SU-DHL-6 (cell line): ENCODE data around the gene NAP1L1.

ENCODE experiments used
- H2AFZ ChIP-seq: fragments of 200-600 bp; sonication (generic); 2 replicates; pipeline ENCODE4 v1.6.1; 2014; ENCODE audit warnings: low read depth, mild to moderate bottlenecking, moderate library complexity, mixed read lengths, antibody characterized with exemption, low read length; ENCODE audit not compliant: severe bottlenecking
- H3F3A ChIP-seq: fragments of 200-600 bp; shearing (Covaris generic); 2 replicates; pipeline ENCODE4 v1.6.0; 2016; ENCODE audit warnings: antibody characterized with exemption, mild to moderate bottlenecking; ENCODE audit not compliant: insufficient read depth
- H3K27ac ChIP-seq: fragments of 200-600 bp; sonication (generic); 2 replicates; pipeline ENCODE4 v1.5.1; 2016; ENCODE audit warnings: low read depth, mild to moderate bottlenecking, low read length, moderate library complexity, mixed read lengths
- H3K27me3 ChIP-seq: fragments of 200-600 bp; sonication (generic), shearing (Covaris generic); 2 replicates; pipeline ENCODE4 v1.6.0; 2014; ENCODE audit warnings: mild to moderate bottlenecking, low read length
- H3K36me3 ChIP-seq: fragments of 200-600 bp; sonication (generic); 2 replicates; pipeline ENCODE4 v1.6.1; 2014; ENCODE audit warnings: mild to moderate bottlenecking, low read length, mixed read lengths
- H3K4me2 ChIP-seq: fragments of 300-600, 200-600 bp; shearing (Covaris generic), sonication (generic); 2 replicates; pipeline ENCODE4 v1.6.0; 2014; ENCODE audit warnings: low read length, low read depth, mild to moderate bottlenecking; ENCODE audit not compliant: poor library complexity, severe bottlenecking
- H3K4me3 ChIP-seq: fragments of 200-600 bp; sonication (generic); 2 replicates; pipeline ENCODE4 v1.5.1; 2014; ENCODE audit warnings: antibody characterized with exemption, low read length, mild to moderate bottlenecking, mixed read lengths; ENCODE audit not compliant: insufficient read depth, poor library complexity, severe bottlenecking
- H3K79me2 ChIP-seq: fragments of 200-600 bp; sonication (generic); 2 replicates; pipeline ENCODE4 v1.6.1; 2014; ENCODE audit warnings: mild to moderate bottlenecking, low read length, moderate library complexity; ENCODE audit not compliant: insufficient read depth
- H3K9ac ChIP-seq: fragments of 200-600 bp; sonication (generic); 2 replicates; pipeline ENCODE4 v1.7.0; 2014; ENCODE audit warnings: mild to moderate bottlenecking, low read length
- H3K9me2 ChIP-seq: fragments of 200-600 bp; sonication (generic); replicated peaks from 2 replicates; pipeline ENCODE4 v1.6.1; 2014; ENCODE audit warnings: low read length; ENCODE audit not compliant: insufficient read depth
- H3K9me3 ChIP-seq: fragments of 200-600 bp; sonication (generic); 2 replicates; pipeline ENCODE4 v1.6.1; 2014; ENCODE audit warnings: low read length, mixed read lengths; ENCODE audit not compliant: insufficient read depth
- H4K20me1 ChIP-seq: fragments of 200-600 bp; sonication (generic); 2 replicates; pipeline ENCODE4 v1.6.1; 2014; ENCODE audit warnings: low read depth, mild to moderate bottlenecking, antibody characterized with exemption, low read length, moderate library complexity, mixed read lengths
- EZH2phosphoT487 ChIP-seq: fragments of 200-600 bp; sonication (generic), shearing (Covaris generic); conservative IDR thresholded peaks from 2 replicates; pipeline ENCODE4 v1.6.1; 2018; ENCODE audit warnings: mild to moderate bottlenecking, antibody characterized with exemption, low read length, moderate library complexity, mixed read lengths
- TF ChIP-seq, protein P1 (sequence below): fragments of 200-600 bp; sonication (generic); IDR thresholded peaks from one replicate; pipeline ENCODE4 v1.5.1; 2017; ENCODE audit warnings: antibody characterized with exemption, mild to moderate bottlenecking, low read length, moderate library complexity; ENCODE audit not compliant: insufficient read depth, poor library complexity, severe bottlenecking

Gene NAP1L1

DNA sequence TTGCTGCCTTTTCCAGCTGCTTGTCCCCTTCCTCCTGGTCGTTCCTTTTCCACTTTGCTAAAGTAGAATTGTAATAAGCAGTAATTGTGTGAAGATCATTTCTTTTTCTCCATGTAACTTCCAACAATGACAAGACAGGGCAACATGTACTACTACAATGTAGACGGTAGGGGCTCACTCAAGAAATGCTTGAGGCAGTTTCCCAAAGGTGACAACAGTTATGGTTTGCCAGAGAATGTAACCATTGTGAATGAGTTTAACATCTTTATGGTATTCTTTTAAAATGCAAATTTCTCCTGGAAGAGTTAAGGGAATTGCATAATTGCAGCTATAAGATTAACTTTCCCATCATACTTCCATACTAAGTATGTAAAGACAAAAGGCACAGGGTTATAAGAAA is 29.1 kb downstream of the NAP1L1 start:
- peaks cover 77% of the 10 kb centered on the region for H3K36me3 ChIP-seq
- H3K4me2 ChIP-seq, result no peak overlapping the region
- H4K20me1 ChIP-seq, result peaks cover 12% of the 10 kb centered on the region
- H2AFZ ChIP-seq, result no peak overlapping the region
- H3K79me2 ChIP-seq, result peaks cover 12% of the 10 kb centered on the region
- no peaks in the 10 kb centered on the region for H3K27me3 ChIP-seq
- no peaks in the 10 kb centered on the region for H3K9me3 ChIP-seq
- H3K9ac ChIP-seq, result no peak overlapping the region
- no peak overlapping the region for H3K27ac ChIP-seq
- TF ChIP-seq, protein P1, sequence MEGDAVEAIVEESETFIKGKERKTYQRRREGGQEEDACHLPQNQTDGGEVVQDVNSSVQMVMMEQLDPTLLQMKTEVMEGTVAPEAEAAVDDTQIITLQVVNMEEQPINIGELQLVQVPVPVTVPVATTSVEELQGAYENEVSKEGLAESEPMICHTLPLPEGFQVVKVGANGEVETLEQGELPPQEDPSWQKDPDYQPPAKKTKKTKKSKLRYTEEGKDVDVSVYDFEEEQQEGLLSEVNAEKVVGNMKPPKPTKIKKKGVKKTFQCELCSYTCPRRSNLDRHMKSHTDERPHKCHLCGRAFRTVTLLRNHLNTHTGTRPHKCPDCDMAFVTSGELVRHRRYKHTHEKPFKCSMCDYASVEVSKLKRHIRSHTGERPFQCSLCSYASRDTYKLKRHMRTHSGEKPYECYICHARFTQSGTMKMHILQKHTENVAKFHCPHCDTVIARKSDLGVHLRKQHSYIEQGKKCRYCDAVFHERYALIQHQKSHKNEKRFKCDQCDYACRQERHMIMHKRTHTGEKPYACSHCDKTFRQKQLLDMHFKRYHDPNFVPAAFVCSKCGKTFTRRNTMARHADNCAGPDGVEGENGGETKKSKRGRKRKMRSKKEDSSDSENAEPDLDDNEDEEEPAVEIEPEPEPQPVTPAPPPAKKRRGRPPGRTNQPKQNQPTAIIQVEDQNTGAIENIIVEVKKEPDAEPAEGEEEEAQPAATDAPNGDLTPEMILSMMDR, result no peak
- no peak for TF ChIP-seq EZH2phosphoT487
- H3F3A ChIP-seq, result peaks cover 28% of the 10 kb centered on the region; the same call in 1 of the 2 replicates
- no peaks in the 10 kb centered on the region for H3K9me2 ChIP-seq
- H3K4me3 ChIP-seq, result no peak overlapping the region

DNA sequence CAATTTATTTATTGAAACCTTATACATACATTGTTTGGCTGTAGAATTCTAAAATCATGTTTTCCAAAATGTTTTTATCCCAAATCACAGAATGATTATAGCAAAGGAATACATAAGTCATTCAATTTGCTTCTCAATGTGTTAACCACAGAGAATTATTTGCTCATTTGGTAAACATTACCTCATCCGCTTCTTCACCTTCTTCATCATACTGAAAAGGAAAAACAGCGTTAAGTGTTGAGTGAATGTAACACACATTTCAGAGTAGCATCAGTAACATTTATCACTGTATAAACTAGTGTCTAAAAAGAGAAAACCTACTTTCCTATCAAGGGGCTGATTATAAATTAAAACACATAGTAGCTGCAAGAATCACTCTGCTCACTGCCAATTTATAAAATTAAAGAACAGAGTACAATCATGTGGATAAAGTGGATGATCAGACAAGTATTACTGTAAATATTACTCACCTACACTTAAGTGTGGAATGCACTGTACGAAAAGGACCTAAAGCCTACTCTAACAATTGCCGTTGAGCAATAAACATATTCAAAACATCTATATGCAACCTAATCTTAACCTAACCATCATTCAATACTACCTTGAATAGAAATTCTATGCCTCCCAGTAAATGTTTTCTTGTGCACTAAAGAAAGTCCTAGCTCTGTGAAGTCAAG is 34.8 kb downstream of the NAP1L1 start:
- H3K9me2 ChIP-seq, result no peaks in the 10 kb centered on the region
- no peak overlapping the region for H3K4me2 ChIP-seq
- peaks cover 78% of the 10 kb centered on the region for H3K36me3 ChIP-seq
- peaks cover 11% of the 10 kb centered on the region for H4K20me1 ChIP-seq
- no peaks in the 10 kb centered on the region for H3K9me3 ChIP-seq
- H3K9ac ChIP-seq, result no peak overlapping the region
- H2AFZ ChIP-seq, result no peak overlapping the region
- no peak overlapping the region for H3K27ac ChIP-seq
- no peaks in the 10 kb centered on the region for H3K79me2 ChIP-seq
- H3K4me3 ChIP-seq, result no peak overlapping the region
- no peaks in the 10 kb centered on the region for H3K27me3 ChIP-seq
- peaks cover 44% of the 10 kb centered on the region for H3F3A ChIP-seq
- TF ChIP-seq EZH2phosphoT487, result no peak
- TF ChIP-seq, protein P1, result no peak

DNA sequence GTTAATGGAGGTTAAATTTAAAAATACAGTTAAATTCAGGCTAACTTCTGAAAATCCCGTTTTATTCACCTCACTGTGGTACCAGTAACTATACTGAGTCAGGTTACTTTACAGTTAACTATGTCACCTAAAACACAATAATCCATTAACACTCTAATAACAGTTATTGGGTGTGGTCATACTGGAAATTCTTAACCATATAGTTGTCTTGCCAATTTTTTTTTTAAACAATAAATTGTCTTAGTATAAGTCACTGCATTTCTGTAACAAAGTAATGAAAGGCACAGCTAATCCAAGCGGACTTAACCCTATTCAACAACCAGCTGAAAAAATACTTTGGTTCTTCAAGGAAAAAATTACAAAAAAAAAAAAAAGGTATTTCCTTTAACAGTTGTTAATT is 36.7 kb downstream of the NAP1L1 start:
- no peak overlapping the region for H3K4me3 ChIP-seq
- H4K20me1 ChIP-seq, result peaks cover 4% of the 10 kb centered on the region; the same call in 1 of the 2 replicates
- H3K27me3 ChIP-seq, result no peaks in the 10 kb centered on the region
- H3K79me2 ChIP-seq, result no peaks in the 10 kb centered on the region
- H3K9me3 ChIP-seq, result no peaks in the 10 kb centered on the region
- peaks cover 59% of the 10 kb centered on the region for H3K36me3 ChIP-seq
- no peaks in the 10 kb centered on the region for H3K9me2 ChIP-seq
- no peak overlapping the region for H3K27ac ChIP-seq
- H2AFZ ChIP-seq, result no peak overlapping the region
- no peak overlapping the region for H3K4me2 ChIP-seq
- TF ChIP-seq, protein P1, result no peak
- no peak for TF ChIP-seq EZH2phosphoT487
- peaks cover 35% of the 10 kb centered on the region for H3F3A ChIP-seq
- H3K9ac ChIP-seq, result no peak overlapping the region
